HG02642 (cell line): Measurements from ENCODE around the gene MGARP.
"Not testable (repeated sequence)": the region's sequence is repeated elsewhere in the genome, so short reads cannot be mapped to it uniquely, and the experiment has no call there.

Experiments used
- ATAC-seq: cut with Tn5 transposase; IDR thresholded peaks from one replicate; pipeline ENCODE4 v1.9.1; 2021; ENCODE audit warnings: mild to moderate bottlenecking; ENCODE audit not compliant: unreplicated experiment, poor library complexity

MGARP gene

DNA sequence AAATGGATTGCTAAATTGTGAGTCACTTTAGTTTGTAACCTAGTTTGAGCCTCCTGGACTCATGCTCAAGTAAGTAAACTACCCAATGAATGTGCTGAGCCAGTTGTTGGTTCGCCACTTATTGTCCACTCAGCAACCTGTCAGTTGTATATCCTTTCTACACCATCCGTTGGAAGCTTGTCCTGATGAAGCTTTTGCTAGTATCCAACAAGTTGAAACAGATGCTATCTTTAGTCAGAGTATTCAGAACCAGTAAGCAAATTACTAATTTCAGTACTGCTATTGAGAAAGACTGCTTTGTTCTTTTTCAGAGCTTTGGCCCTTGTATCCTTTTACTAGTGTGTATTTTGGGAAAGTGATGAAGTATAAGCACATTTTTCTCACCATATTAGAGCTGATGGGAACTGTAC is 17.0 kb upstream of the MGARP start:
- no peak for ATAC-seq

DNA sequence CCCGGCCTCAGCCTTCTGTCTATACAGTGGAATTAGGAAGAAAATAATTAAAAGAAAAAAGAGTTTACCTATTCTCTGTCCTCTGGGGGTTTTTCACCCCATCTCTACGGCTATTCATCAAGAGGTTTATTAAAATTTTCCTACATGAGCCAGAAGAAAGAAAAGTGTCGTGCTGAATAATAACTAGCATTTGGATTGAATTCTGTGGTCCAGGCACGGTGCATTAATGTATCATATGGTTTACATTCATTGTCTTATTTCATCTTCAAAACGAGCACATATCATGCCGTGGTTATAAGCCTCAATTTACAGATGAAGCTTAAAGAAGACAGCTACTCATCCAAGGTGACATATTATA is 15.9 kb upstream of the MGARP start:
- ATAC-seq: no peak

DNA sequence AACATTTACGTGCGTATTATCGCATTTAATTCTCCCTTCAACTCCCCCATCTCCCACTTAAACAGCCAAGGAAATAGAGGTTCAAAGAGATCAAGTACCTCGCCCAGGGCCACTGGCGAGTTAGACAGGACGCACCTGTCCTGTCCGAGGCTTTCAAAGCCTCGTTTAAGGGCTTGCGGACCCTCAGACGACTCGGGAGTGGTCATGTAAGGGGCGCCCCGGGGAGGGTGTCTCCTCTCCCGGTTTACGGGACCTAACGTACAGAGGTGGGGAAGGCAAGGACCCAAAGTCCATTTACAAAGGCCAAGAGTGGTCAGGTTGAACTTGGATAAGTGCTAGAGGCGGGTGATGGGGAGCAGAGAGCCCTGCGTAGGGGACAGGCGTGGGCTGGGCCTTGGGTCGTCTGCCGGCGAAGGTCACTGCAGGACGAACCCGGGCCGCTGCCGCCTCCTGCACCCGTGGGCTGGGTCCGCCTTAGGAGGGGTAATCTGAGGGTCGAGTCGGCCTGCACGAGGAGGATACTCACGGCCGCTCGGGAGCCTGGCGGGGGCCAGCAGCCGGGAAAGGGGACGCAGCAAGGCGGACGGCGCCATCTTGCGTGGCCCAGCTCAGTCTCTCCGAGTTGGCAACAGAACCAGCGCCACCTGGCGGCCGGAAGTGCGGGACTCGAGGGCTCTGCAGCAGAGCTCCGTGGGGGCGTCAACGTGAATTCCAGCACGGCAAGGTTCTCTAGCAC is 15.3 kb upstream of the MGARP start:
- ATAC-seq: peak; percentile 96

- no peak for ATAC-seq
Observed at GRCh38 chr4:139286186-139286698, 6.2 kb upstream of the MGARP start.

GRCh38 chr4:139282721-139283075 is 2.7 kb upstream of the MGARP start:
- no peak for ATAC-seq

GRCh38 chr4:139282065-139282720 is 2.2 kb upstream of the MGARP start:
- ATAC-seq: no peak

- peak; percentile 47 for ATAC-seq
Observed at GRCh38 chr4:139278912-139279759, 889 bp downstream of the MGARP start.

GRCh38 chr4:139278485-139278884 is 1.5 kb downstream of the MGARP start:
- ATAC-seq: no peak

DNA sequence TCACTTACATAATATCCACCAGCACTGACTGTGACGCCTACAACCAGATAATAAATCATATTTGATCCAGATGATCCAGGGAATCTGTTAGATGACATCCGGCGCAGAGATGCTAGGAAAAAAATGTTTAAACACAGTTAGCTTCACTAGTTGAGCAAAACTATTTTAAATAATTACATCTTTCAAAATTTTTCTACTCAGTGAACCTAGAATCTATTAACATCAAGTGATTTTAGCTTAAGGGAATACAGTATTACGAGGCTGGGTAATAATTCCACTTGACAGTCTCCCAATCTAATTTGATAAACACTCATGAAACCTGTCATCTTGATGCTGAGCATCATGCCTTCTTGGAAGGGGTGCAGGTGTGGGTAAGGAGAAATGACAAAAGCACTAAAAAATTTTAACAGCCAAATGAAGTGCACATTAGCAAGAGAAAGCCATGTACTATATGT is 4.7 kb downstream of the MGARP start:
- no peak for ATAC-seq

- ATAC-seq: no peak
Observed at GRCh38 chr4:139274790-139275189, 5.2 kb downstream of the MGARP start.

- ATAC-seq: no peak
Observed at GRCh38 chr4:139273835-139274234, 6.2 kb downstream of the MGARP start.

GRCh38 chr4:139267301-139267700 is 12.7 kb downstream of the MGARP start:
- ATAC-seq: no peak

DNA sequence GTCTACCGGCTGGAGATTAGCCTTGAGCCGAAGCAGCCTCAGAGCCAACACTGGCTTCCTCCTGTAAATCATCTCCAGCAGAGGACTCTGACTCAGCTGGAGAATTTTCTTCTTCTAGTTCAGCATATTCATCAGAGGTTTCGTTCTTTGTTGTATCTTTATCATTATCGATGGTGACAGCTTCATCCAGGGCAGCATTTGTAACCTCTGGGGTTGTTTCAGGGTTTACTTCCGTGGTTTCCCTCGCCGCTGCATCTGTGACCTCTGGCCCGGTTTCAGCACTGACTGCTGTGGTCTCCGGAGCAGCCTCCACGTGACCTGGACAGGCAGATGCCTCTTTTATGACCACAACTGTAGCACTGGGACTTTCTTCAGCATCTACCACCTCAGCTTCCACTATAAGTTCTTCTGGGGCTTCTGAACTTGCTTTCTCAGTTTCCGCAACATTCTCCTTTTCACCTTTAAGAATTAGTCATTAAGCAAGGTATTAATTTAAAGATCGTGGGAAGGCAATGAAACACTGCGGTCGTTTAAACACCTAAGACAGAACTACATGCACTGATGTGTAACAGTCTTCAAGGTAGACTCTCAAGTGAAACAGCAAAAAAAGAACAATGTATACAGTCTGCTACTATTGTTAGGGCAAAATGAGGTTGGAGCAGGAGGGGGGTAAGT is 13.3 kb downstream of the MGARP start:
- ATAC-seq: peak; percentile 97

- ATAC-seq: no peak
Observed at GRCh38 chr4:139266208-139266582, 13.8 kb downstream of the MGARP start.

- ATAC-seq: no peak
Observed at GRCh38 chr4:139265654-139266053, 14.4 kb downstream of the MGARP start.

GRCh38 chr4:139256349-139256748 is 23.7 kb downstream of the MGARP start:
- no peak for ATAC-seq

- ATAC-seq: not testable (repeated sequence)
Observed at GRCh38 chr4:139255581-139255980, 24.4 kb downstream of the MGARP start.

- ATAC-seq: no peak
Observed at GRCh38 chr4:139253713-139254112, 26.3 kb downstream of the MGARP start.

- no peak for ATAC-seq
Observed at GRCh38 chr4:139253046-139253445, 27.0 kb downstream of the MGARP start.

DNA sequence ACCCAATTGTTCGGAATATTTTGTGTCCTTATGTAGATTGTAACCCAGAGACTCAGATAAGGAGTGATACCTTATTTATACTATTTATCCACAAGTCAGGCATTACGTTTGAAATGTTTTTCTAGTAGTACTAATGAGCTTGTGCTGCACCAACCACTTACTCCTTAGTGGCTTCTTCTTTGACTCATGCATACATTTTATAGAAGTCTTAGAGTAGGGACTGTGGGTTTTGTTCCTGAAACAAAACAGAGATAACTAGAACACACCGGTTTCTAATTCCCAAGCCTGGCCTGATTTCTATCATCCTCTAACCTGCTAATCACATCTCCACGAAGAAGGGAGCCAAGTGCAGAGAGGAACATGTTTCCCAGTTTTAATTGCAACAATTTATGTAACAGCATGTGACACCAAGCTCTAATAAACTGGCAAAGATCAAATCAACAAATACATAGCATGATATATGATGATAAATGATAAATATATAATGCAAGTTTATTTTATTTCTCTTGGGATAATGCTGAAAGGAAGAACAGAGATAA is 32.3 kb downstream of the MGARP start:
- no peak for ATAC-seq
